Measurements from ENCODE around the gene TRPM3.

DNA sequence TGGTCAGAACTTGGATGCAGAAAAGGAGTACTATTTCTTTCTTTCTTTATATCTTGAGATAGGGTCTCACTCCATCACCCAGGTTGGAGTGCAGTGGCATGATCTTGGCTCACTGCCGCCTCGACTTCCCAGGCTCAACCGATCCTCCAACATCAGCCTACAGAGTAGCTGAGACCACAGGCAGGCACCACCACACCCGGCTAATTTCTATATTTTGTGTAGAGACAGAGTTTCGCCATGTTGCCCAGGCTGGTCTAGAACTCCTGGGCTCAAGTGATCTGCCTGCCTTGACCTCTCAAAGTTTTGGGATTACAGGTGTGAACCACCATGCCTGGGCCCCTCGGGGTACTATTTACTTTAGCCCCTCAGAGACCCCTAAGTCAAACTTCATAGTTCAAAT, 323.4 kb downstream of the TRPM3 start:
- TF ChIP-seq CTCF (IDR thresholded peaks at IDR 0.05; ENCODE audit: low read depth, low read length, missing input control) (no peak), YY1 (IDR thresholded peaks at IDR 0.05) (no peak), SP1 (IDR thresholded peaks at IDR 0.05) (no peak), TAF1 (conservative IDR thresholded peaks at IDR 0.05) (no peak), MAX (IDR thresholded peaks at IDR 0.05) (no peak), ZBTB33 (IDR thresholded peaks at IDR 0.05) (no peak), JUND (IDR thresholded peaks at IDR 0.05) (no peak), FOXA1 (IDR thresholded peaks at IDR 0.05) (no peak), RAD21 (IDR thresholded peaks at IDR 0.05) (no peak), EGR1 (IDR thresholded peaks at IDR 0.05; ENCODE audit: low read depth in 2 of 2) (no peak), GABPA (IDR thresholded peaks at IDR 0.05 in 1 of 2, conservative IDR thresholded peaks at IDR 0.05 in 1 of 2) (no peak)
- TF ChIP-seq, protein P1, sequence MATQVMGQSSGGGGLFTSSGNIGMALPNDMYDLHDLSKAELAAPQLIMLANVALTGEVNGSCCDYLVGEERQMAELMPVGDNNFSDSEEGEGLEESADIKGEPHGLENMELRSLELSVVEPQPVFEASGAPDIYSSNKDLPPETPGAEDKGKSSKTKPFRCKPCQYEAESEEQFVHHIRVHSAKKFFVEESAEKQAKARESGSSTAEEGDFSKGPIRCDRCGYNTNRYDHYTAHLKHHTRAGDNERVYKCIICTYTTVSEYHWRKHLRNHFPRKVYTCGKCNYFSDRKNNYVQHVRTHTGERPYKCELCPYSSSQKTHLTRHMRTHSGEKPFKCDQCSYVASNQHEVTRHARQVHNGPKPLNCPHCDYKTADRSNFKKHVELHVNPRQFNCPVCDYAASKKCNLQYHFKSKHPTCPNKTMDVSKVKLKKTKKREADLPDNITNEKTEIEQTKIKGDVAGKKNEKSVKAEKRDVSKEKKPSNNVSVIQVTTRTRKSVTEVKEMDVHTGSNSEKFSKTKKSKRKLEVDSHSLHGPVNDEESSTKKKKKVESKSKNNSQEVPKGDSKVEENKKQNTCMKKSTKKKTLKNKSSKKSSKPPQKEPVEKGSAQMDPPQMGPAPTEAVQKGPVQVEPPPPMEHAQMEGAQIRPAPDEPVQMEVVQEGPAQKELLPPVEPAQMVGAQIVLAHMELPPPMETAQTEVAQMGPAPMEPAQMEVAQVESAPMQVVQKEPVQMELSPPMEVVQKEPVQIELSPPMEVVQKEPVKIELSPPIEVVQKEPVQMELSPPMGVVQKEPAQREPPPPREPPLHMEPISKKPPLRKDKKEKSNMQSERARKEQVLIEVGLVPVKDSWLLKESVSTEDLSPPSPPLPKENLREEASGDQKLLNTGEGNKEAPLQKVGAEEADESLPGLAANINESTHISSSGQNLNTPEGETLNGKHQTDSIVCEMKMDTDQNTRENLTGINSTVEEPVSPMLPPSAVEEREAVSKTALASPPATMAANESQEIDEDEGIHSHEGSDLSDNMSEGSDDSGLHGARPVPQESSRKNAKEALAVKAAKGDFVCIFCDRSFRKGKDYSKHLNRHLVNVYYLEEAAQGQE (IDR thresholded peaks at IDR 0.05): no peak

Data from liver (tissue), 3 donors.